Chondrocyte (in vitro differentiated cells): Measurements from ENCODE around the gene FATE1. TPM values are rescaled to one million over a fixed set of nuclear protein-coding genes. Genes with fewer than 3 reads are reported as not detected.

ENCODE experiments used
- DNase-seq: peaks from one replicate; pipeline ENCODE4 v3.0.0; 2021; ENCODE audit warnings: mixed read lengths, low spot score
- H3K27ac Mint-ChIP-seq: one replicate; pipeline ENCODE4 v1.8.0; 2021; ENCODE audit warnings: mild to moderate bottlenecking, moderate library complexity, mixed read lengths; ENCODE audit not compliant: unreplicated experiment
- H3K27me3 Mint-ChIP-seq: 2 replicates; pipeline ENCODE4 v1.8.0; 2021; ENCODE audit warnings: low read depth, mixed read lengths
- H3K36me3 Mint-ChIP-seq: 2 replicates; pipeline ENCODE4 v1.8.0; 2021; ENCODE audit warnings: low read depth, mixed read lengths
- H3K4me1 Mint-ChIP-seq: 2 replicates; pipeline ENCODE4 v1.8.0; 2021; ENCODE audit warnings: low read depth, mild to moderate bottlenecking, mixed read lengths
- H3K4me3 Mint-ChIP-seq: one replicate; pipeline ENCODE4 v1.8.0; 2021; ENCODE audit warnings: mild to moderate bottlenecking, moderate library complexity, mixed read lengths; ENCODE audit not compliant: unreplicated experiment
- H3K9me3 Mint-ChIP-seq: 2 replicates; pipeline ENCODE4 v1.8.0; 2021; ENCODE audit warnings: low read depth, mixed read lengths
- CTCF ChIP-seq: fragments of 200-600 bp; sonication (generic); IDR thresholded peaks from 2 replicates; pipeline ENCODE4 v1.5.0; 2021; ENCODE audit warnings: antibody characterized with exemption, mild to moderate bottlenecking, moderate library complexity
- total RNA-seq: library from RNA; stranded (reverse); gene quantifications from 3 replicates; pipeline ENCODE4 v1.2.1, GENCODE V29; 2021

The FATE1 gene
- total RNA-seq, 1 donor from 2014 or later: not detected

- Mint-ChIP-seq H3K27me3 (peaks cover 1% of the 10 kb centered on the region), H3K4me3 (no peak within 1 kb of the TSS), H3K27ac (no peak within 1 kb of the TSS), H3K36me3 (peaks cover 2% of the 10 kb centered on the region), H3K9me3 (peaks cover 8% of the 10 kb centered on the region), H3K4me1 (no peaks in the 10 kb centered on the region)
- DNase-seq: no peak
- no peak for TF ChIP-seq CTCF
These were observed 18.6 kb downstream of the FATE1 start, which contains the start of gene CNGA2 for GRCh38 chrX:151734446-151734845. Gene CNGA2 (plus strand): TSS chrX:151734746. CDS start chrX:151738484, 3,738 bp downstream.

DNA sequence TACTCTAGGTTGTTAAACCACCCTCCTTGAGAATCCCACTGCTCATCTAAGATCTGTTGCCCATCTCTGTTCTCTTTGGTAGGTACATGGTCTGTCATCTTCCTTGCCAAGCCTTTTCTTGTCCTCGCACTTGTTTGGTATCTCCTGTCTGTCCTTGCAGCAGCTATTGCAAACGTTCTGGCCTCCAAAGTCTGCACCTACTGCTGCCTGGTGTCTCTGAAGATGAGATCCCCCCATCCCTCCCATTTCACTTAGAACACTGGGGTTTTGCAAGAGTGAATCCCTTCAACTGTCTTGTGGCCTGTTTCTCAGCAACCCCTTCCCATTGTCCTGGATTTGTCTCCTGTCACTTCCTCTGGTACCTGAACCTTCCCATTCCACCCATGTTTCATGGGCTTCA, 19.4 kb downstream of the FATE1 start:
- Mint-ChIP-seq H3K27ac (no peak overlapping the region), H3K27me3 (peaks cover 1% of the 10 kb centered on the region), H3K36me3 (peaks cover 2% of the 10 kb centered on the region), H3K9me3 (peaks cover 12% of the 10 kb centered on the region), H3K4me3 (no peak overlapping the region), H3K4me1 (no peaks in the 10 kb centered on the region)
- no peak for TF ChIP-seq CTCF
- DNase-seq: no peak

DNA sequence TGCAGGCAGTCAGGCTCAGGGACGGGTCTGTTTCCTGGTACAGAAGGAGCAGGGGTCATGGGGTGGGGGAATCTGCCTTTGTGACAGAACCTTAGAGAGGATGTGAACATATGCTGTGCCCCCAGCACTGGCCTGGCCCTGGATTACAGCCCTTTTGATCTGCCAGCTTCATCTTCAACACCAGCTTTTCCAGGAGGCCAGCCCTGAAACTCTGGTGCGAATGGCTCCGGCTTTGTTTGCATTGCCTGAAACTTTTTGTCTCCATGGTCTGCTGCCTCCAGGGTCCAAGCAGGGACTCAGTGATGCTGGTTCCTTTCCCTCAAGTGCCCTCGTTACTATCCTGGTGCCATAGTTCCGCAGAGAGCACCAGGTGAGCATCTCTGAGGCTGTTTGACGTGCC, 20.9 kb downstream of the FATE1 start:
- no peaks in the 10 kb centered on the region for H3K4me1 Mint-ChIP-seq
- peaks cover 1% of the 10 kb centered on the region for H3K27me3 Mint-ChIP-seq
- DNase-seq: no peak
- TF ChIP-seq CTCF: no peak
- no peak overlapping the region for H3K4me3 Mint-ChIP-seq
- no peak overlapping the region for H3K27ac Mint-ChIP-seq
- peaks cover 2% of the 10 kb centered on the region for H3K36me3 Mint-ChIP-seq
- H3K9me3 Mint-ChIP-seq: peaks cover 19% of the 10 kb centered on the region

DNA sequence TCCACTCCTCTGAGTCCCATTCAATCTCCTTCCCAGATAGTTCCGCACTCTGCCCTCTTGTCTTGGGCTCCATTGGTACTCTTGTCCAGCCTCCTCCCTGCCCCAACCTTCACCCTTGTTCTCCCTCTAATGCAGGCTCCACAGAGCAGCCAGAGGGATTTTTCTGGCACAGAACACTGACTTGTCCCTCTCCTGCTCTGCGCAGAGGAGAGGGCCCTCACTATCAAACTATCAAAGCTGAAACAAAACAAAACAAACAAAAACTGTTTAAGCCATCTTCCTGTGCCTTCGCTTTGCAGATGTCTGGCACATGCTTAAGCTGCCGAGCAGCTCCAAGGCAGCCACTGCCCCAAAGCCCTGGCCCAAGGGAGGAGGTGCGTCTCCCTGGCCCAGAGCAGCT, 21.7 kb downstream of the FATE1 start:
- no peaks in the 10 kb centered on the region for H3K4me1 Mint-ChIP-seq
- H3K27ac Mint-ChIP-seq: no peak overlapping the region
- peaks cover 2% of the 10 kb centered on the region for H3K36me3 Mint-ChIP-seq
- TF ChIP-seq CTCF: no peak
- no peak for DNase-seq
- H3K9me3 Mint-ChIP-seq: peaks cover 23% of the 10 kb centered on the region
- peaks cover 1% of the 10 kb centered on the region for H3K27me3 Mint-ChIP-seq
- no peak overlapping the region for H3K4me3 Mint-ChIP-seq

DNA sequence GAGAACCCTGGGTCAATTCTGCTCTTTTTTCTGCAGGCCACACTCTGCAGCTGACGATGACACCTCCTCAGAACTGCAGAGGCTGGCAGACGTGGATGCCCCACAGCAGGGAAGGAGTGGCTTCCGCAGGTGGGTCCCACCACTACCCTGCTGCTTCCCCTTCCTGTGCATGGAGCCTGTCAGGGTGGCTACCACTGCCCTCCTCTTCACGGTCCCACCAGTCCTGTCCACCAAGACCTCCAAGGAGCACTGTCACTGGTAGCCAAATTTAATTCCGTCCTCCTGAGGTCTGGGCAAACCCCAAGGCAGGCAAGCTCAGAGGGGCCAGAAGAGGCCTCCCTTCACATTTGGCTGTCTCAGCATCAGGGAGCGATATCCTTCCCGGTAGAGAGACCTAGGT, 22.9 kb downstream of the FATE1 start:
- peaks cover 2% of the 10 kb centered on the region for H3K36me3 Mint-ChIP-seq
- H3K4me3 Mint-ChIP-seq: no peak overlapping the region
- H3K27ac Mint-ChIP-seq: no peak overlapping the region
- peaks cover 1% of the 10 kb centered on the region for H3K27me3 Mint-ChIP-seq
- TF ChIP-seq CTCF: no peak
- no peak for DNase-seq
- no peaks in the 10 kb centered on the region for H3K4me1 Mint-ChIP-seq
- H3K9me3 Mint-ChIP-seq: peaks cover 30% of the 10 kb centered on the region
